ENCODE data around the gene FOXN3. TPM values are rescaled to one million over a fixed set of nuclear protein-coding genes. Genes with fewer than 3 reads are reported as not detected.

The FOXN3 gene
- total and polyA plus RNA-seq, 10 of the 15 experiments (the other 5 are each of a cell fraction or from before 2014, with no cell fraction given), result 4.5 to 68.9 (median 29.7) TPM

DNA sequence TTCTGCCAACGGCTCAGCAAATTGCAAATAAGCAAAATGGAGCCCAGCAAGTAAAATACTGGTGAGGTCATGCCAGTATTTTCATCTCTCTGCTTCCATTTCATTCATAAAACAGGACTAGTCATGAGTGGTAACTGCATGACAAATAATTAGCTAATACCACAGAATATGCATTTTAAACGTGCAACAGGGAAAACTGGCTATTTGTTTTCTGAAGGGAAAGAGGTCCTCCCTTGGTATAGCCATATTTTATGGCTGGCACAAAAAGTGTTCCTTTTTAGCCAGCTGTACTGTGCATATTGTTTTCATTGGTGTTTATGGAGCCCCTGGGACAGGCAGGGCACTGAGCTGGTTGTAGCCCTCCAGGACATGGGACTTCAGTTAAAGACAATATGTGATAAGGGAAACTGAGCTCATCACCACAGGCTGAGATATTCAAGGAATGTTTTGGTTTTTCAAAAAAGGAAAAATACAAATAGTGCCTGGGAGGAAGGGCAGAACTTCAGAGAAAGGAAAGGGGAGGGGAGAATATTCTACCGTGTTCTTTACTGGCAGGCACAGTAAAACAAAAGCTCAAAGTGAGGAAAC is 26.1 kb upstream of the FOXN3 start (continued):
- no peak for TF ChIP-seq EP300 (IDR thresholded peaks at IDR 0.05; ENCODE audit: borderline replicate concordance in 1 of 2, control insufficient read depth in 1 of 2, low read depth in 2 of 2, low read length in 2 of 2)

GRCh38 chr14:89442280-89442679 is 25.2 kb upstream of the FOXN3 start:
- Histone ChIP-seq H3K4me2 (ENCODE audit: control insufficient read depth, insufficient read depth) (no peak overlapping the region), H3K9me3 (replicated peaks; ENCODE audit: control insufficient read depth, insufficient read depth, low read length) (no peaks in the 10 kb centered on the region), H4K20me1 (ENCODE audit: control insufficient read depth, insufficient read depth) (no peaks in the 10 kb centered on the region), H3K79me2 (ENCODE audit: control insufficient read depth, insufficient read depth, low read length) (no peaks in the 10 kb centered on the region; the same call in 1 of the 2 replicates), H3K27ac (ENCODE audit: control insufficient read depth, insufficient read depth) (no peak overlapping the region), H3K9ac (ENCODE audit: control insufficient read depth, insufficient read depth, low read length) (no peak overlapping the region), H2AFZ (ENCODE audit: control insufficient read depth, low read depth, low read length) (no peak overlapping the region), H3K36me3 (ENCODE audit: control insufficient read depth in 2 of 2, insufficient read depth in 2 of 2, low read length in 1 of 2) (no peaks in the 10 kb centered on the region), H3K27me3 (replicated peaks in 1 of 2; ENCODE audit: control insufficient read depth in 2 of 2, insufficient read depth in 2 of 2, low read length in 1 of 2) (no peaks in the 10 kb centered on the region), H3K4me3 (no peak overlapping the region), H3K4me1 (ENCODE audit: control insufficient read depth, insufficient read depth, low read length) (peaks cover 24% of the 10 kb centered on the region)
- ChIA-PET CTCF (no interaction called here), SMC1A (ENCODE audit: uncharacterized antibody, unreplicated experiment) (interaction anchor here (1.0 kb wide), 1 partner anchor 234 kb away, joined by 3 read pairs; no protein-coding TSS in a partner anchor), POLR2A (interaction anchor here (0.7 kb wide), 1 partner anchor 9 kb away, joined by 9 read pairs; no protein-coding TSS in a partner anchor), RAD21 (ENCODE audit: unreplicated experiment) (no interaction called here)
- WGBS (ENCODE audit: insufficient coverage, insufficient replicate concordance, low lambda C conversion rate, missing lambda C conversion rate), result 98% methylated on average over 4 of the region's 4 CpGs
- no peak for FAIRE-seq
- ATAC-seq, result no peak
- no TSS peak for BruUV-seq (replicated peaks)
- intact Hi-C loops (cut with micrococcal nuclease; ENCODE audit: unreplicated experiment), result no loop called here
- in situ Hi-C loops (cut with MboI), result loop anchor here (25.0 kb wide), 1 partner anchor 405 kb away; no protein-coding TSS in a partner anchor
- DNase-seq (ENCODE audit: low read depth, low spot score), result no peak
- TF ChIP-seq RELA (IDR thresholded peaks at IDR 0.05; ENCODE audit: borderline replicate concordance, partially characterized antibody), result no peak
- no peak for TF ChIP-seq USF1 (IDR thresholded peaks at IDR 0.05; ENCODE audit: borderline replicate concordance, extremely low read length, insufficient read depth, low read depth, low read length)
- no peak for TF ChIP-seq EGR1 (IDR thresholded peaks at IDR 0.05; ENCODE audit: borderline replicate concordance in 1 of 2, low read depth in 2 of 2, low read length in 2 of 2)
- TF ChIP-seq USF2 (IDR thresholded peaks at IDR 0.05; ENCODE audit: borderline replicate concordance, low read depth, low read length), result no peak
- TF ChIP-seq IKZF2 (IDR thresholded peaks at IDR 0.05), result no peak
- TF ChIP-seq POU2F2 (IDR thresholded peaks at IDR 0.05; ENCODE audit: borderline replicate concordance, low read depth, low read length), result no peak
- TF ChIP-seq SREBF1 (IDR thresholded peaks at IDR 0.05; ENCODE audit: low read length), result no peak
- TF ChIP-seq EED (IDR thresholded peaks at IDR 0.05; ENCODE audit: low read depth), result no peak
- TF ChIP-seq ZNF622 (IDR thresholded peaks at IDR 0.05), result no peak
- TF ChIP-seq HDAC2 (IDR thresholded peaks at IDR 0.05), result no peak
